ENCODE measurements around the gene KLRD1.

The KLRD1 gene

GRCh38 chr12:10358969-10359368 lies 51.3 kb downstream of the KLRD1 start:
- no peaks in the 10 kb centered on the region for H3K4me1 ChIP-seq (ENCODE audit: control insufficient read depth, insufficient read depth, low read length, poor library complexity, severe bottlenecking)
- H3K4me3 ChIP-seq (ENCODE audit: insufficient read depth, low read depth, low read length, poor library complexity, severe bottlenecking) = no peak overlapping the region
- H3K9me3 ChIP-seq (ENCODE audit: control insufficient read depth, low read length) = no peaks in the 10 kb centered on the region
- no peak for DNase-seq
- no peaks in the 10 kb centered on the region for H3K36me3 ChIP-seq (ENCODE audit: control insufficient read depth, insufficient read depth, low read length)
- no peaks in the 10 kb centered on the region for H3K27me3 ChIP-seq (replicated peaks; ENCODE audit: control insufficient read depth, insufficient read depth, low read length, poor library complexity, severe bottlenecking)
- no peak overlapping the region for H3K27ac ChIP-seq (ENCODE audit: insufficient read depth, low read length, poor library complexity, severe bottlenecking)

GRCh38 chr12:10361084-10361483 lies 53.4 kb downstream of the KLRD1 start:
- no peaks in the 10 kb centered on the region for H3K36me3 ChIP-seq (ENCODE audit: control insufficient read depth, insufficient read depth, low read length)
- H3K9me3 ChIP-seq (ENCODE audit: control insufficient read depth, low read length) = no peaks in the 10 kb centered on the region
- no peaks in the 10 kb centered on the region for H3K27me3 ChIP-seq (replicated peaks; ENCODE audit: control insufficient read depth, insufficient read depth, low read length, poor library complexity, severe bottlenecking)
- H3K27ac ChIP-seq (ENCODE audit: insufficient read depth, low read length, poor library complexity, severe bottlenecking) = no peak overlapping the region
- H3K4me1 ChIP-seq (ENCODE audit: control insufficient read depth, insufficient read depth, low read length, poor library complexity, severe bottlenecking) = peaks cover 5% of the 10 kb centered on the region
- DNase-seq = no peak
- H3K4me3 ChIP-seq (ENCODE audit: insufficient read depth, low read depth, low read length, poor library complexity, severe bottlenecking) = no peak overlapping the region

GRCh38 chr12:10361622-10362021 lies 54.0 kb downstream of the KLRD1 start:
- H3K4me1 ChIP-seq (ENCODE audit: control insufficient read depth, insufficient read depth, low read length, poor library complexity, severe bottlenecking) = peaks cover 5% of the 10 kb centered on the region
- DNase-seq = no peak

GRCh38 chr12:10362325-10362724 lies 54.7 kb downstream of the KLRD1 start:
- Histone ChIP-seq H3K4me3 (ENCODE audit: insufficient read depth, low read depth, low read length, poor library complexity, severe bottlenecking) (no peak overlapping the region), H3K4me1 (ENCODE audit: control insufficient read depth, insufficient read depth, low read length, poor library complexity, severe bottlenecking) (peaks cover 5% of the 10 kb centered on the region), H3K27me3 (replicated peaks; ENCODE audit: control insufficient read depth, insufficient read depth, low read length, poor library complexity, severe bottlenecking) (no peaks in the 10 kb centered on the region), H3K27ac (ENCODE audit: insufficient read depth, low read length, poor library complexity, severe bottlenecking) (no peak overlapping the region), H3K9me3 (ENCODE audit: control insufficient read depth, low read length) (no peaks in the 10 kb centered on the region), H3K36me3 (ENCODE audit: control insufficient read depth, insufficient read depth, low read length) (no peaks in the 10 kb centered on the region)
- no peak for DNase-seq

More at GRCh38 chr12:10361622-10362021, 54.0 kb downstream of the KLRD1 start:
- no peak overlapping the region for H3K27ac ChIP-seq (ENCODE audit: insufficient read depth, low read length, poor library complexity, severe bottlenecking)
- no peaks in the 10 kb centered on the region for H3K9me3 ChIP-seq (ENCODE audit: control insufficient read depth, low read length)
- H3K4me3 ChIP-seq (ENCODE audit: insufficient read depth, low read depth, low read length, poor library complexity, severe bottlenecking) = no peak overlapping the region
- H3K36me3 ChIP-seq (ENCODE audit: control insufficient read depth, insufficient read depth, low read length) = no peaks in the 10 kb centered on the region
- H3K27me3 ChIP-seq (replicated peaks; ENCODE audit: control insufficient read depth, insufficient read depth, low read length, poor library complexity, severe bottlenecking) = no peaks in the 10 kb centered on the region

GRCh38 chr12:10362828-10363657 lies 55.4 kb downstream of the KLRD1 start:
- Histone ChIP-seq H3K4me3 (ENCODE audit: insufficient read depth, low read depth, low read length, poor library complexity, severe bottlenecking) (no peak overlapping the region), H3K27me3 (replicated peaks; ENCODE audit: control insufficient read depth, insufficient read depth, low read length, poor library complexity, severe bottlenecking) (no peaks in the 10 kb centered on the region), H3K9me3 (ENCODE audit: control insufficient read depth, low read length) (no peaks in the 10 kb centered on the region), H3K27ac (ENCODE audit: insufficient read depth, low read length, poor library complexity, severe bottlenecking) (no peak overlapping the region), H3K36me3 (ENCODE audit: control insufficient read depth, insufficient read depth, low read length) (no peaks in the 10 kb centered on the region), H3K4me1 (ENCODE audit: control insufficient read depth, insufficient read depth, low read length, poor library complexity, severe bottlenecking) (peaks cover 5% of the 10 kb centered on the region)
- no peak for DNase-seq

- Histone ChIP-seq H3K36me3 (ENCODE audit: control insufficient read depth, insufficient read depth, low read length) (no peaks in the 10 kb centered on the region), H3K4me1 (ENCODE audit: control insufficient read depth, insufficient read depth, low read length, poor library complexity, severe bottlenecking) (peaks cover 5% of the 10 kb centered on the region), H3K4me3 (ENCODE audit: insufficient read depth, low read depth, low read length, poor library complexity, severe bottlenecking) (no peak overlapping the region)
These were observed 55.9 kb downstream of the KLRD1 start for GRCh38 chr12:10363658-10363913.

GRCh38 chr12:10363914-10364814 lies 56.5 kb downstream of the KLRD1 start:
- no peaks in the 10 kb centered on the region for H3K27me3 ChIP-seq (replicated peaks; ENCODE audit: control insufficient read depth, insufficient read depth, low read length, poor library complexity, severe bottlenecking)
- H3K4me3 ChIP-seq (ENCODE audit: insufficient read depth, low read depth, low read length, poor library complexity, severe bottlenecking) = peak overlapping the region; percentile 91
- H3K36me3 ChIP-seq (ENCODE audit: control insufficient read depth, insufficient read depth, low read length) = no peaks in the 10 kb centered on the region
- H3K4me1 ChIP-seq (ENCODE audit: control insufficient read depth, insufficient read depth, low read length, poor library complexity, severe bottlenecking) = peaks cover 5% of the 10 kb centered on the region
- no peak for DNase-seq
- no peaks in the 10 kb centered on the region for H3K9me3 ChIP-seq (ENCODE audit: control insufficient read depth, low read length)
- peak overlapping the region; percentile 61 for H3K27ac ChIP-seq (ENCODE audit: insufficient read depth, low read length, poor library complexity, severe bottlenecking)

More at GRCh38 chr12:10363658-10363913, 55.9 kb downstream of the KLRD1 start:
- no peaks in the 10 kb centered on the region for H3K27me3 ChIP-seq (replicated peaks; ENCODE audit: control insufficient read depth, insufficient read depth, low read length, poor library complexity, severe bottlenecking)
- DNase-seq = no peak
- H3K27ac ChIP-seq (ENCODE audit: insufficient read depth, low read length, poor library complexity, severe bottlenecking) = no peak overlapping the region
- H3K9me3 ChIP-seq (ENCODE audit: control insufficient read depth, low read length) = no peaks in the 10 kb centered on the region

- Histone ChIP-seq H3K27me3 (replicated peaks; ENCODE audit: control insufficient read depth, insufficient read depth, low read length, poor library complexity, severe bottlenecking) (no peaks in the 10 kb centered on the region), H3K36me3 (ENCODE audit: control insufficient read depth, insufficient read depth, low read length) (no peaks in the 10 kb centered on the region), H3K27ac (ENCODE audit: insufficient read depth, low read length, poor library complexity, severe bottlenecking) (peak overlapping the region; percentile 61), H3K9me3 (ENCODE audit: control insufficient read depth, low read length) (no peaks in the 10 kb centered on the region), H3K4me1 (ENCODE audit: control insufficient read depth, insufficient read depth, low read length, poor library complexity, severe bottlenecking) (peaks cover 5% of the 10 kb centered on the region), H3K4me3 (ENCODE audit: insufficient read depth, low read depth, low read length, poor library complexity, severe bottlenecking) (peak overlapping the region; percentile 91)
- DNase-seq = peak; percentile 6 to 38 (median 13)
These were observed 57.3 kb downstream of the KLRD1 start for GRCh38 chr12:10364815-10365622.

GRCh38 chr12:10365696-10366405 lies 58.2 kb downstream of the KLRD1 start:
- no peaks in the 10 kb centered on the region for H3K36me3 ChIP-seq (ENCODE audit: control insufficient read depth, insufficient read depth, low read length)
- no peaks in the 10 kb centered on the region for H3K27me3 ChIP-seq (replicated peaks; ENCODE audit: control insufficient read depth, insufficient read depth, low read length, poor library complexity, severe bottlenecking)
- no peaks in the 10 kb centered on the region for H3K9me3 ChIP-seq (ENCODE audit: control insufficient read depth, low read length)
- H3K4me3 ChIP-seq (ENCODE audit: insufficient read depth, low read depth, low read length, poor library complexity, severe bottlenecking) = no peak overlapping the region
- DNase-seq = no peak
- peaks cover 5% of the 10 kb centered on the region for H3K4me1 ChIP-seq (ENCODE audit: control insufficient read depth, insufficient read depth, low read length, poor library complexity, severe bottlenecking)
- peak overlapping the region; percentile 61 for H3K27ac ChIP-seq (ENCODE audit: insufficient read depth, low read length, poor library complexity, severe bottlenecking)
